BJ (cell line): ENCODE measurements around the gene PTPRB. TPM values are rescaled to one million over a fixed set of nuclear protein-coding genes. Genes with fewer than 3 reads are reported as not detected.

Source experiments
- CTCF ChIA-PET: fragments of 350-600 bp; formaldehyde crosslinking; extraction: SDS; loops from one replicate; lab custom pipeline; 2021; ENCODE audit warnings: antibody characterized with exemption, inconsistent platforms; lab: Yijun Ruan, JAX
- POLR2A ChIA-PET: fragments of 300-600 bp; sonication (Branson Sonifier 250); formaldehyde crosslinking; extraction: SDS; loops from one replicate; lab custom pipeline; 2021; ENCODE audit warnings: antibody characterized with exemption; lab: Charles Lee
- DNase-seq: peaks from one replicate; pipeline ENCODE4 v3.0.0-alpha.2; 2011; ENCODE audit warnings: low read depth
- H3K27me3 ChIP-seq: 2 replicates; pipeline ENCODE4 v1.6.0; 2011; ENCODE audit warnings: low read length; ENCODE audit not compliant: control insufficient read depth, insufficient read depth
- H3K36me3 ChIP-seq: 2 replicates; pipeline ENCODE4 v1.5.1; 2011; ENCODE audit warnings: low read length; ENCODE audit not compliant: control insufficient read depth, insufficient read depth
- H3K4me3 ChIP-seq: 2 replicates; pipeline ENCODE4 v1.5.1; 2011; ENCODE audit warnings: low read depth, mild to moderate bottlenecking, control low read depth, low read length
- polyA plus RNA-seq: library from polyadenylated mRNA; depleted of rRNA; stranded (reverse); fragments of >200 nt; gene quantifications from 2 replicates; pipeline ENCODE4 v1.2.3, GENCODE V29; 2011
- TF ChIP-seq, protein P1 (sequence below): IDR thresholded peaks from 2 replicates; pipeline ENCODE4 v1.5.1; 2011; ENCODE audit warnings: low read depth, mild to moderate bottlenecking, control low read depth, inconsistent platforms, low read length, moderate library complexity; ENCODE audit not compliant: insufficient read depth

The PTPRB gene
- polyA plus RNA-seq, 1 experiment = 1.7 TPM

DNA sequence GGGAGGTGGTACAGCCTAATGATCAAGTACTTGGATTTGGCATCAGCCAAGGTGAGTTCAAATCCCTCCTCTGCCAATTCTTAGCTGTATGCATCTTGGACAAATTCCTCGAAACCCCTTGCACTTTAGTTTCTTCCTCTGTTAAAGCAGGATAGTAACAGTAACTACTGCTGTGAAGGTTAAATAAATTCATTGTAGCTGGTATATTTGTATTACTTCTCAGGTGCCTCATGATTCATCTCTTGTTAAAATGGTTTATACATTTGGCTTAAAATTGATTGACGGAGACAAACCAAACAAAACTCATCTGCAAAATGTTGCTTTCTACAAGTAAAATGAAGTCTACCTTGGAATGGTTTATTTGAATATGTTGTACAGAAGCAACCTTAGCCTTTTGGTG lies 2.3 kb upstream of the PTPRB start:
- CTCF ChIA-PET = interaction anchor here (1.2 kb wide), 1 partner anchor 81 kb away, joined by 3 read pairs; no protein-coding TSS in a partner anchor
- Histone ChIP-seq H3K27me3 (no peaks in the 10 kb centered on the region), H3K36me3 (no peaks in the 10 kb centered on the region), H3K4me3 (no peak overlapping the region)
- POLR2A ChIA-PET = no interaction called here
- TF ChIP-seq, protein P1, sequence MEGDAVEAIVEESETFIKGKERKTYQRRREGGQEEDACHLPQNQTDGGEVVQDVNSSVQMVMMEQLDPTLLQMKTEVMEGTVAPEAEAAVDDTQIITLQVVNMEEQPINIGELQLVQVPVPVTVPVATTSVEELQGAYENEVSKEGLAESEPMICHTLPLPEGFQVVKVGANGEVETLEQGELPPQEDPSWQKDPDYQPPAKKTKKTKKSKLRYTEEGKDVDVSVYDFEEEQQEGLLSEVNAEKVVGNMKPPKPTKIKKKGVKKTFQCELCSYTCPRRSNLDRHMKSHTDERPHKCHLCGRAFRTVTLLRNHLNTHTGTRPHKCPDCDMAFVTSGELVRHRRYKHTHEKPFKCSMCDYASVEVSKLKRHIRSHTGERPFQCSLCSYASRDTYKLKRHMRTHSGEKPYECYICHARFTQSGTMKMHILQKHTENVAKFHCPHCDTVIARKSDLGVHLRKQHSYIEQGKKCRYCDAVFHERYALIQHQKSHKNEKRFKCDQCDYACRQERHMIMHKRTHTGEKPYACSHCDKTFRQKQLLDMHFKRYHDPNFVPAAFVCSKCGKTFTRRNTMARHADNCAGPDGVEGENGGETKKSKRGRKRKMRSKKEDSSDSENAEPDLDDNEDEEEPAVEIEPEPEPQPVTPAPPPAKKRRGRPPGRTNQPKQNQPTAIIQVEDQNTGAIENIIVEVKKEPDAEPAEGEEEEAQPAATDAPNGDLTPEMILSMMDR = no peak
- no peak for DNase-seq

DNA sequence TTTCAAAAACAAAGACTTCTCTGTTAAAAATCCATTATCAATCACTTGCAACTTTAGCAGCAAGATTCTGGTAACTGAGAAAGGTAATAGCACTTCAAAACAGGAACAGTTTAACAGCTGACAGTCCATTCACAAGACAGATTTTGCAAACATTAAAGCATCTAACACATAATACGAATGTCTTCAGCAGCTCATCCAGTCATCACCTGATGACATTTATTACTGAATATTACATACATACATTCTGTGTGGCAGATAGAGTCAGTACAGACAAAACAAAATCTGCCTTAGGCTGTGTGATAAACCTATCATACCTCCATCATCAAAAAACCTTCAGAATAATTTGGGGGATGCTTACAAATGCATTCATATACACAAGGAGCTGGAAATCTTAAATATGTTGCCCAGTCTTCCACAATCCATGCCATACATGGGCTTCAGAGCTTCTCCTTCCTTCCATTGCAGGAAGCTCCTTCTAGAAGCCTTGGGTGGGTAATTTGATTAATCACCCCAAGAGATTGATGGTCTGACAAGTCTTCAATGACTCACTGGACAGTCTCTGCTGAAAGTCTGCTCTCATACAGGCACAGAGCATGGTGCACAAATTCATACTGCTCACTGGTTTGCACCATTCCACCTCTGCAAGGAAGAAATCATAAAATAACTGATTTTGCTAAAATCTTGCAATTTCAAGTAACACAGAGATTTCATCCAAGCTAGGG lies 1.6 kb upstream of the PTPRB start:
- TF ChIP-seq, protein P1 = no peak
- H3K4me3 ChIP-seq = no peak overlapping the region
- no peaks in the 10 kb centered on the region for H3K36me3 ChIP-seq
- DNase-seq = no peak
- H3K27me3 ChIP-seq = no peaks in the 10 kb centered on the region
- ChIA-PET CTCF (no interaction called here), POLR2A (no interaction called here)

DNA sequence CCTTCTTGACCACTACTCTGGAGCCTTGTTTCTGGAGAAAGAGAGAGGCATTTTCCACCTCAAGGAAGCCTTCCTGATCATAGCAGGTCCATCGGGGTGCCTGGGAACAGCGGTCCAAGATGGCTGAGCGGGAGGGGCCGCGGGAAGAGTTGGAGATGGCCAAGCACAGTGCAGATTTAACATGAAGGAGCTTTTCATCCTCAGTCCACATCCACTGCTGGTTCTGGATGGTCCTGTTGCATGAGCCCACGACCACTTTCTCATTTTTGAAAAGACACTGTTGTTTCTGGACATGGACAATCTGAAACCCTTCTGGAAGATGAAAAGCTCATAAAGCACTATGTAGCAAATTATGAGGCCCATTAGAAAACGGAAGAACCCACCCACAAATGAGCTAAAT lies 1.5 kb downstream of the PTPRB start:
- CTCF ChIA-PET = interaction anchor here (0.7 to 1.3 kb wide), 4 partner anchors 45 to 735 kb away, joined by 3 to 4 read pairs (median 3); no protein-coding TSS in a partner anchor
- TF ChIP-seq, protein P1 = no peak
- H3K36me3 ChIP-seq = no peaks in the 10 kb centered on the region
- no peak for DNase-seq
- POLR2A ChIA-PET = no interaction called here
- H3K27me3 ChIP-seq = no peaks in the 10 kb centered on the region
- H3K4me3 ChIP-seq = no peak overlapping the region

DNA sequence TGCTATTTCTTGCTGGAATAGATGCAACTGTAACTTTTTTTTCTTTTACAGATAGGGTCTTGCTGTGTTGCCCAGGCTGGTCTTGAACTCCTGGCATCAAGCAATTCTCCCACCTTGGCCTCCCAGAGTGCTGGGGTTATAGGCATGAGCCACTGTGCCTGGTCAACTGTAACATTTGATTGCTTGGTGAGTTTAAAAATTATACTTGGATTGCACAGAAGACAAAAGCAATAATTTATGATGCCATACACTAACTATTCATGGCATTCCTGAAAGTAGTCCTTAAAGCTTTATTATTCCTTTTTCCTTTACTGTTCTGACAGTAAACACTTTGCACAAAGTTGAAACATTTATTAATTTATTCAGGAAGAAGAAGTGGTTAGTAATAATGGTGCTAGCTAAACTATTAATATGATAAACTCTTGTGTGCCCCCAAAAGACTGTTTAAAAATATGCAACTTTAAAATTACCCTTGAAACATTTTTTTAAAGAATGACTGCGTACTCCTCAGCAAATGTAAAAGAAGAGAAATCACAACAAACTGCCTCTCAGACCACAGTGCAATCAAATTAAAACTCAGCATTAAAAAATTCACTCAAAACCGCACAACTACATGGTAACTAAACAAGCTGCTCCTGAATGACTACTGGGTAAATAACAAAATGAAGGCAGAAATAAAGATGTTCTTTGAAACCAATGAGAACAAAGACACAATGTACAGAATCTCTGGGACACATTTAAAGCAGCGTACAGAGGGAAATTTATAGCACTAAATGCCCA lies 8.3 kb downstream of the PTPRB start:
- ChIA-PET CTCF (interaction anchor here (1.8 kb wide), 1 partner anchor 9 kb away, joined by 4 read pairs; no protein-coding TSS in a partner anchor), POLR2A (no interaction called here)
- no peak for DNase-seq
- Histone ChIP-seq H3K36me3 (no peaks in the 10 kb centered on the region), H3K4me3 (no peak overlapping the region), H3K27me3 (no peaks in the 10 kb centered on the region; the same call in 1 of the 2 replicates)
- TF ChIP-seq, protein P1 = no peak

DNA sequence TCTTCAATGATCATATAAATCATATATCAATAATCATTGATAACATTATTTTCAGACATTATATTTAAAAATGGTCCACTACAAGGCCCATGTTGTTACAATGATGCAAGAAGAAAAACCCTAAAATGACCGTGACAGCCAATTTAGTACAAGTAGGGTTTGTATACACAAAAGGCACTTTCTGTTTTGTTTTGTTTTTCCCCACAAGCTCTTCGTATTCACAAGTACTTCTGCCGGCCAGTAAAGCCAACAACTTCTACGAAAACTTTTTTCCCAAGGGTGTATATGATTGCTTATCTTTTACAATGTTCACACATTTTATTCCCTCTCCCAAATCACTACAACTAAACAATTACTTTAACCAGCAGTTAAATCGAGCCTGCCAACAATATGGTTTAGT lies 9.6 kb downstream of the PTPRB start:
- Histone ChIP-seq H3K36me3 (no peaks in the 10 kb centered on the region), H3K4me3 (no peak overlapping the region), H3K27me3 (no peaks in the 10 kb centered on the region; the same call in none of the 2 replicates)
- POLR2A ChIA-PET = no interaction called here
- DNase-seq = no peak
- TF ChIP-seq, protein P1 = no peak
- CTCF ChIA-PET = interaction anchor here (0.9 kb wide), 1 partner anchor 748 kb away, joined by 3 read pairs; no protein-coding TSS in a partner anchor
